Caco-2 (cell line): Measurements from ENCODE around the gene STK32B. TPM values are rescaled to one million over a fixed set of nuclear protein-coding genes. Genes with fewer than 3 reads are reported as not detected.

Experiments
- BruUV-seq: library from RNA; stranded (reverse); fragments of 400-500 nt; replicated peaks from 2 replicates; lab custom pipeline; 2021; lab: Mats Ljungman, UMichigan
- CTCF ChIA-PET: fragments of 300-600 bp; sonication (Branson Sonifier 250); formaldehyde crosslinking; loops from one replicate; lab custom pipeline; 2022; ENCODE audit warnings: antibody characterized with exemption; lab: Charles Lee
- POLR2A ChIA-PET: fragments of 300-600 bp; sonication (Branson Sonifier 250); formaldehyde crosslinking; loops from one replicate; lab custom pipeline; 2022; ENCODE audit warnings: antibody characterized with exemption; lab: Charles Lee
- DNase-seq, 2 experiments: peaks; one replicate each; pipeline versions ENCODE4 v3.0.0 to v3.0.0-alpha.2; 2020 to 2022
- H3K27me3 ChIP-seq: replicated peaks from 2 replicates; pipeline ENCODE4 v1.6.0; 2011; ENCODE audit warnings: low read length; ENCODE audit not compliant: control insufficient read depth, insufficient read depth
- H3K36me3 ChIP-seq: 2 replicates; pipeline ENCODE4 v1.5.1; 2011; ENCODE audit warnings: low read length; ENCODE audit not compliant: control insufficient read depth, insufficient read depth
- H3K4me1 ChIP-seq: fragments of 250-450 bp; sonication (Bioruptor Pico); 2 replicates; pipeline ENCODE4 v1.5.1; 2020; ENCODE audit warnings: mild to moderate bottlenecking
- H3K4me3 ChIP-seq: 2 replicates; pipeline ENCODE4 v1.5.1; 2011; ENCODE audit warnings: low read depth, mild to moderate bottlenecking, control low read depth, low read length
- H3K9me3 ChIP-seq: fragments of 250-450 bp; sonication (Bioruptor Pico); 2 replicates; pipeline ENCODE4 v1.5.1; 2020; ENCODE audit warnings: mild to moderate bottlenecking, moderate library complexity
- H3K27ac Mint-ChIP-seq: one replicate; pipeline ENCODE4 v1.8.0; 2022; ENCODE audit warnings: mixed read lengths; ENCODE audit not compliant: unreplicated experiment
- H3K27me3 Mint-ChIP-seq: one replicate; pipeline ENCODE4 v1.8.0; 2022; ENCODE audit warnings: mixed read lengths; ENCODE audit not compliant: insufficient read depth, unreplicated experiment
- H3K36me3 Mint-ChIP-seq: one replicate; pipeline ENCODE4 v1.8.0; 2022; ENCODE audit warnings: mild to moderate bottlenecking, mixed read lengths; ENCODE audit not compliant: insufficient read depth, unreplicated experiment
- H3K4me1 Mint-ChIP-seq: one replicate; pipeline ENCODE4 v1.8.0; 2022; ENCODE audit warnings: low read depth, mixed read lengths; ENCODE audit not compliant: unreplicated experiment
- H3K4me3 Mint-ChIP-seq: one replicate; pipeline ENCODE4 v1.8.0; 2022; ENCODE audit warnings: mild to moderate bottlenecking, moderate library complexity, mixed read lengths; ENCODE audit not compliant: unreplicated experiment
- H3K9me3 Mint-ChIP-seq: one replicate; pipeline ENCODE4 v1.8.0; 2022; ENCODE audit warnings: mixed read lengths; ENCODE audit not compliant: unreplicated experiment
- CTCF ChIP-seq, 2 experiments: fragments of 200-600 bp in 1 of 2; IDR thresholded peaks; 1 replicate in 1 of 2; 2 replicates in 1 of 2; pipeline versions ENCODE4 v1.5.1 to v1.8.0; 2011 to 2022; ENCODE audit warnings: antibody characterized with exemption in 1 of 2, control low read depth in 1 of 2, inconsistent platforms in 1 of 2, low read depth in 1 of 2, low read length in 1 of 2, mild to moderate bottlenecking in 1 of 2, moderate library complexity in 1 of 2; ENCODE audit not compliant: insufficient read depth in 1 of 2, severe bottlenecking in 1 of 2, unreplicated experiment in 1 of 2
- intact Hi-C: fragments of 100-400 bp; cut with micrococcal nuclease; formaldehyde crosslinking; loops from one replicate; pipeline ENCODE4 v1.10.0; 2022; ENCODE audit not compliant: unreplicated experiment
- total RNA-seq: library from RNA; stranded (reverse); gene quantifications from 2 replicates; pipeline ENCODE4 v1.2.3, GENCODE V29; 2022

STK32B gene
- total RNA-seq, 1 experiment from 2014 or later: 11.2 TPM

GRCh38 chr4:5126231-5126630, 75.0 kb downstream of the STK32B start:
- no peaks in the 10 kb centered on the region for H3K36me3 ChIP-seq
- Mint-ChIP-seq H3K4me3 (no peak overlapping the region), H3K27ac (no peak overlapping the region), H3K27me3 (no peaks in the 10 kb centered on the region), H3K4me1 (no peaks in the 10 kb centered on the region), H3K9me3 (peaks cover 10% of the 10 kb centered on the region), H3K36me3 (no peaks in the 10 kb centered on the region)
- H3K4me3 ChIP-seq: no peak overlapping the region
- H3K27me3 ChIP-seq: no peaks in the 10 kb centered on the region
- no peaks in the 10 kb centered on the region for H3K9me3 ChIP-seq
- DNase-seq: no peak
- intact Hi-C loops: no loop called here
- POLR2A ChIA-PET: no interaction called here
- CTCF ChIA-PET: no interaction called here
- TF ChIP-seq CTCF (IDR thresholded peaks at IDR 0.05; ENCODE audit: insufficient read depth in 1 of 2, low read depth in 1 of 2, low read length in 1 of 2, severe bottlenecking in 1 of 2, unreplicated experiment in 1 of 2): no peak
- H3K4me1 ChIP-seq: 0 out of 2 replicates have a peak, but pooled peaks cover 5% of the 10 kb centered on the region
- BruUV-seq: no TSS peak

GRCh38 chr4:5126857-5127256, 75.6 kb downstream of the STK32B start:
- Mint-ChIP-seq H3K36me3 (no peaks in the 10 kb centered on the region), H3K4me3 (no peak overlapping the region), H3K9me3 (peaks cover 17% of the 10 kb centered on the region), H3K4me1 (no peaks in the 10 kb centered on the region), H3K27me3 (no peaks in the 10 kb centered on the region), H3K27ac (no peak overlapping the region)
- TF ChIP-seq CTCF (IDR thresholded peaks at IDR 0.05; ENCODE audit: insufficient read depth in 1 of 2, low read depth in 1 of 2, low read length in 1 of 2, severe bottlenecking in 1 of 2, unreplicated experiment in 1 of 2): no peak
- Histone ChIP-seq H3K9me3 (no peaks in the 10 kb centered on the region), H3K4me3 (no peak overlapping the region), H3K4me1 (0 out of 2 replicates have a peak, but pooled peaks cover 5% of the 10 kb centered on the region), H3K27me3 (no peaks in the 10 kb centered on the region), H3K36me3 (no peaks in the 10 kb centered on the region)
- ChIA-PET CTCF (no interaction called here), POLR2A (no interaction called here)
- intact Hi-C loops: no loop called here
- no TSS peak for BruUV-seq
- DNase-seq: no peak

GRCh38 chr4:5127556-5127955, 76.3 kb downstream of the STK32B start:
- Mint-ChIP-seq H3K4me1 (no peaks in the 10 kb centered on the region), H3K27me3 (no peaks in the 10 kb centered on the region), H3K9me3 (peaks cover 20% of the 10 kb centered on the region), H3K36me3 (no peaks in the 10 kb centered on the region), H3K27ac (no peak overlapping the region), H3K4me3 (no peak overlapping the region)
- ChIA-PET POLR2A (no interaction called here), CTCF (no interaction called here)
- no peaks in the 10 kb centered on the region for H3K9me3 ChIP-seq
- TF ChIP-seq CTCF (IDR thresholded peaks at IDR 0.05; ENCODE audit: insufficient read depth in 1 of 2, low read depth in 1 of 2, low read length in 1 of 2, severe bottlenecking in 1 of 2, unreplicated experiment in 1 of 2): no peak
- 0 out of 2 replicates have a peak, but pooled peaks cover 5% of the 10 kb centered on the region for H3K4me1 ChIP-seq
- intact Hi-C loops: no loop called here
- BruUV-seq: no TSS peak
- DNase-seq: no peak
- no peak overlapping the region for H3K4me3 ChIP-seq
- no peaks in the 10 kb centered on the region for H3K36me3 ChIP-seq
- no peaks in the 10 kb centered on the region for H3K27me3 ChIP-seq
